Kidney (tissue), 14 donors: ENCODE measurements around the gene SLC22A23. TPM values are rescaled to one million over a fixed set of nuclear protein-coding genes. Genes with fewer than 3 reads are reported as not detected.

ENCODE experiments used
- DNase-seq, 5 donors: peaks; one replicate each; pipeline ENCODE4 v3.0.0-alpha.2; 2013 to 2020
- FAIRE-seq: peaks from 2 replicates; lab custom pipeline; 2012; peaks lifted over from hg19 to GRCh38; lab: Jason Lieb, UNC
- H3K27ac ChIP-seq, 2 donors: one replicate each; pipeline ENCODE4 v1.7.0; 2013; ENCODE audit warnings: low read depth in 2 of 2, low read length in 2 of 2, inconsistent platforms in 1 of 2
- H3K27me3 ChIP-seq: one replicate; pipeline ENCODE4 v1.7.1; 2013; ENCODE audit warnings: low read length, inconsistent platforms; ENCODE audit not compliant: control insufficient read depth, insufficient read depth
- H3K36me3 ChIP-seq, 3 donors: one replicate each; pipeline versions ENCODE4 v1.7.0 to v1.7.1; 2013; ENCODE audit warnings: low read length in 3 of 3, control low read depth in 1 of 3, inconsistent platforms in 1 of 3; ENCODE audit not compliant: insufficient read depth in 3 of 3, control insufficient read depth in 2 of 3
- H3K4me1 ChIP-seq, 3 donors: one replicate each; pipeline versions ENCODE4 v1.7.0 to v1.7.1; 2013; ENCODE audit warnings: low read length in 3 of 3, inconsistent platforms in 1 of 3, low read depth in 1 of 3; ENCODE audit not compliant: control insufficient read depth in 2 of 3, insufficient read depth in 2 of 3
- H3K4me3 ChIP-seq, 3 donors: one replicate each; pipeline versions ENCODE4 v1.7.0 to v1.8.1; 2013; ENCODE audit warnings: low read length in 3 of 3, control low read depth in 1 of 3, inconsistent platforms in 1 of 3
- H3K9ac ChIP-seq, 3 donors: one replicate each; pipeline versions ENCODE4 v1.7.0 to v1.7.1; 2013; ENCODE audit warnings: low read length in 3 of 3, control low read depth in 1 of 3, inconsistent platforms in 1 of 3
- H3K9me3 ChIP-seq, 3 donors: one replicate each; pipeline versions ENCODE4 v1.7.0 to v1.7.1; 2013; ENCODE audit warnings: low read length in 3 of 3, control low read depth in 1 of 3, inconsistent platforms in 1 of 3; ENCODE audit not compliant: control insufficient read depth in 2 of 3, insufficient read depth in 1 of 3
- intact Hi-C: fragments of 100-400 bp; cut with DNase I; formaldehyde crosslinking; loops from one replicate; pipeline ENCODE4 v1.11.1; 2022
- polyA plus RNA-seq: library from polyadenylated mRNA; stranded (reverse); fragments of 350-450 nt; fragmentation: Illumina TruSeq; extraction: RNeasy Lipid Tissue Mini Kit (QIAGEN cat#74804); gene quantifications from one replicate; pipeline ENCODE4 v1.2.3, GENCODE V29; 2014; ENCODE audit warnings: low read depth, low replicate concordance; ENCODE audit not compliant: insufficient read depth
- total RNA-seq: library from RNA; stranded (reverse); fragmentation: NEBNext Ultra II Directional; extraction: Animal tissue kit (Norgen Biotek cat#: 25700); gene quantifications from one replicate; pipeline ENCODE4 v1.2.1, GENCODE V29; 2021
- TF ChIP-seq, protein P1 (sequence below): IDR thresholded peaks from 3 replicates; pipeline ENCODE4 v1.5.1; 2012; ENCODE audit warnings: mild to moderate bottlenecking, moderate library complexity, borderline replicate concordance; ENCODE audit not compliant: insufficient read depth; ENCODE audit errors: extremely low read depth
- donor health status: control.
- donor health status: control.
- donor health status: control.
- donor health status: control.
- donor health status: control.
- donor health status: DM: yes; HTN: yes; CAD: no.
- donor health status: Normal renal cell carcinoma (clear cell type).

The SLC22A23 gene
- total and polyA plus RNA-seq, 2 donors from 2014 or later: 5.3 to 5.7 TPM

DNA sequence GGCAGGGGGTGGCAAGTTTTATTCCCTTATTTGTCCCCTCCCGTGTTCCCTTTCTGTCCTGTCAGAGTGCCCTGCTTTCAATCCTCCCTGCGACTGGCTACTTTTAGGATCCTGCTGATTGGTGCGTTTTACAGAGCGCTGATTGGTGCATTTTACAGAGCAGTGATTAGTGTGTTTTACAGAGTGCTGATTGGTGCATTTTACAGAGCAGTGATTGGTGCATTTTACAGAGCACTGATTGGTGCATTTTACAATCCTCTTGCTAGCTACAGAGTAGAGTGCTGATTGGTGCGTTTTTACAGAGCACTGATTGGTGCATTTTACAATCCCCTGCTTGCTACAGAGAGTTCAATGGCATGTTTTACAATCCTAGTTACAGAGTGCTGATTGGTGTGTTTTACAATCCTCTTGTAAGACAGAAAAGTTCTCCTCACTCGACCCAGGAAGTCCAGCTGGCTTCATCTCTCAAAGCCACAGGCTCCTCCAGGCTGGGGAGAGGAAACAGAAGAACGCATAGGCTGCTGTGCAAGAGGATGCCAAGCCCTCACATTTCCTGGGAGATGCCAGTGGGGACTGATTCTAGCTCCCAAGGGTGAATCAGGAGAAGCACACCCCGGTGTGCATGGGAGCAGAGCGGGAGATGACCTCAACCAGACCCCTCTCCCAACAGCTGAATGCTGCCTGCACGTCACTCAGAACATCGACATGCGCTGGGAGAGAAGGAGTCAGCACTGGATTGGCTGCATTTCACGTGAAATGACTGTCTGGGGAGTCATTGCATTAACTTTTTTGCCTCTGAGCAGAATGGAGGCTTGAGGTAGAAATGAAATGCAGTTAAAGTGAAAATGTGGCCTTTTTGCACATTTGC is 48.3 kb upstream of the SLC22A23 start:
- Histone ChIP-seq H3K36me3 (no peaks in the 10 kb centered on the region), H3K9ac (no peak overlapping the region), H3K4me1 (no peaks in the 10 kb centered on the region), H3K27ac (no peak overlapping the region), H3K4me3 (no peak overlapping the region), H3K27me3 (no peaks in the 10 kb centered on the region), H3K9me3 (no peaks in the 10 kb centered on the region)
- FAIRE-seq: no peak
- intact Hi-C loops: no loop called here
- TF ChIP-seq, protein P1, sequence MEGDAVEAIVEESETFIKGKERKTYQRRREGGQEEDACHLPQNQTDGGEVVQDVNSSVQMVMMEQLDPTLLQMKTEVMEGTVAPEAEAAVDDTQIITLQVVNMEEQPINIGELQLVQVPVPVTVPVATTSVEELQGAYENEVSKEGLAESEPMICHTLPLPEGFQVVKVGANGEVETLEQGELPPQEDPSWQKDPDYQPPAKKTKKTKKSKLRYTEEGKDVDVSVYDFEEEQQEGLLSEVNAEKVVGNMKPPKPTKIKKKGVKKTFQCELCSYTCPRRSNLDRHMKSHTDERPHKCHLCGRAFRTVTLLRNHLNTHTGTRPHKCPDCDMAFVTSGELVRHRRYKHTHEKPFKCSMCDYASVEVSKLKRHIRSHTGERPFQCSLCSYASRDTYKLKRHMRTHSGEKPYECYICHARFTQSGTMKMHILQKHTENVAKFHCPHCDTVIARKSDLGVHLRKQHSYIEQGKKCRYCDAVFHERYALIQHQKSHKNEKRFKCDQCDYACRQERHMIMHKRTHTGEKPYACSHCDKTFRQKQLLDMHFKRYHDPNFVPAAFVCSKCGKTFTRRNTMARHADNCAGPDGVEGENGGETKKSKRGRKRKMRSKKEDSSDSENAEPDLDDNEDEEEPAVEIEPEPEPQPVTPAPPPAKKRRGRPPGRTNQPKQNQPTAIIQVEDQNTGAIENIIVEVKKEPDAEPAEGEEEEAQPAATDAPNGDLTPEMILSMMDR: no peak
- DNase-seq: no peak

DNA sequence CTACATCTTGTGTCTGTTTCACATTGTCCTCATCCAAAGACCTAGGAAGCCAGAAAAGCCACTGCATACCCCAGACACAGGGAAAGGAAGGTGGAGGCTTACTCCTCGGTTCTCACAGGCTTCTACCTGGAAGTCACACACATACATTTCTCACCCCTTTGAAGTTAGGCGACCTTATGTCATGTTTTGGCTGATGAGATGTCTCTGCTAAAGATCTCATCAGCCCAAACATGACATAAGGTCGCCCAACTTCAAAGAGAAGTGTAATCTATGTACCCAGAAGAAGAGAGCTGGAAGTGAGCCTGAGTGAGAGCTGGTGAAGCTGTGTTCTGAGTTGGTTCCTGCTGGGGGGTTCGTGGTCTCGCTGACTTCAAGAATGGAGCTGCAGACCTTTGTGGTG is 47.5 kb upstream of the SLC22A23 start:
- FAIRE-seq (no peak), DNase-seq (no peak)
- TF ChIP-seq, protein P1: no peak
- Histone ChIP-seq H3K9ac (no peak overlapping the region), H3K4me1 (no peaks in the 10 kb centered on the region), H3K9me3 (no peaks in the 10 kb centered on the region), H3K4me3 (no peak overlapping the region), H3K27me3 (no peaks in the 10 kb centered on the region), H3K36me3 (no peaks in the 10 kb centered on the region), H3K27ac (no peak overlapping the region)
- intact Hi-C loops: no loop called here

DNA sequence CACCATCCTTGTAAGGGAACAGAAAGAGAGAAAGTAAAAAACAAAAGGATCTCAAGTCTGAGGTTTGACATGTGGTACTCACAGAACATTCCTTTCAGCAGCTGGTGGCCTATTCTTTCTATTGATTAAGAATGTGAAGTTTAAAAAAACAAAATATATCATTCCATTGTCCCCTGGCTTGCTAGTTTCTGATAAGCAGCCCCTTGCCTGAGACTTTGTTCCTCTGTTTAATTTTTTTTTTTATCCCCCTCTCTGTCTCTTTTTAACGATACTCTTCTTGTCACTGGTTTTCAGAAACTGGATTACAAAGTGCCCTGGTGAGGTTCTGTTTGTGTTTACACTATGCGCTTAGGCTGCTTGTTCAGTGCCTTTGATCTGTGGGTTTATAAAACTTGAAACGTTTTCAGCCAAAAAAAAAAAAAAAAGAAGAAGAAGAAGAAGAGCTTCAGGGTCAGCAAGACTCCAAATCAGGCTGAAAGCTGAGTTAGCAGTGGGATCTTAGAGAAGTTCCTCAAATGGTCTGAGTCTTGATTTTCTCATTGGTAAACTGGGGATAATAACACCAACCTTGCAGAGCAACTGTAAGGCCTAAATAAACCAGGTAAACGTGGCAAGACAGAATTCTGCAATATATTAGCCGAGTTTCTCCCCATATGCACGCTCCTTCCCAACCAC is 45.1 kb upstream of the SLC22A23 start:
- Histone ChIP-seq H3K9ac (no peak overlapping the region), H3K27ac (no peak overlapping the region), H3K4me3 (no peak overlapping the region), H3K36me3 (no peaks in the 10 kb centered on the region), H3K27me3 (no peaks in the 10 kb centered on the region), H3K9me3 (no peaks in the 10 kb centered on the region), H3K4me1 (no peaks in the 10 kb centered on the region)
- TF ChIP-seq, protein P1: no peak
- DNase-seq (no peak), FAIRE-seq (no peak)
- intact Hi-C loops: no loop called here
